ENCODE data around the gene GFOD1.
"Not testable (repeated sequence)": the region's sequence is repeated elsewhere in the genome, so short reads cannot be mapped to it uniquely, and the experiment has no call there.

The GFOD1 gene

GRCh38 chr6:13463941-13464340, 23.5 kb downstream of the GFOD1 start:
- TF ChIP-seq, protein P1, sequence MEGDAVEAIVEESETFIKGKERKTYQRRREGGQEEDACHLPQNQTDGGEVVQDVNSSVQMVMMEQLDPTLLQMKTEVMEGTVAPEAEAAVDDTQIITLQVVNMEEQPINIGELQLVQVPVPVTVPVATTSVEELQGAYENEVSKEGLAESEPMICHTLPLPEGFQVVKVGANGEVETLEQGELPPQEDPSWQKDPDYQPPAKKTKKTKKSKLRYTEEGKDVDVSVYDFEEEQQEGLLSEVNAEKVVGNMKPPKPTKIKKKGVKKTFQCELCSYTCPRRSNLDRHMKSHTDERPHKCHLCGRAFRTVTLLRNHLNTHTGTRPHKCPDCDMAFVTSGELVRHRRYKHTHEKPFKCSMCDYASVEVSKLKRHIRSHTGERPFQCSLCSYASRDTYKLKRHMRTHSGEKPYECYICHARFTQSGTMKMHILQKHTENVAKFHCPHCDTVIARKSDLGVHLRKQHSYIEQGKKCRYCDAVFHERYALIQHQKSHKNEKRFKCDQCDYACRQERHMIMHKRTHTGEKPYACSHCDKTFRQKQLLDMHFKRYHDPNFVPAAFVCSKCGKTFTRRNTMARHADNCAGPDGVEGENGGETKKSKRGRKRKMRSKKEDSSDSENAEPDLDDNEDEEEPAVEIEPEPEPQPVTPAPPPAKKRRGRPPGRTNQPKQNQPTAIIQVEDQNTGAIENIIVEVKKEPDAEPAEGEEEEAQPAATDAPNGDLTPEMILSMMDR (IDR thresholded peaks at IDR 0.05; ENCODE audit: insufficient read depth, missing control alignments): no peak
- DNase-seq (ENCODE audit: insufficient read length, low spot score) (no peak), FAIRE-seq (no peak)

GRCh38 chr6:13463328-13463717, 24.1 kb downstream of the GFOD1 start:
- no peak for FAIRE-seq
- DNase-seq (ENCODE audit: insufficient read length, low spot score): no peak
- TF ChIP-seq, protein P1 (IDR thresholded peaks at IDR 0.05; ENCODE audit: insufficient read depth, missing control alignments): no peak

- DNase-seq (ENCODE audit: insufficient read length, low spot score): no peak
- TF ChIP-seq, protein P1 (IDR thresholded peaks at IDR 0.05; ENCODE audit: insufficient read depth, missing control alignments): no peak
- no peak for FAIRE-seq
Measured at GRCh38 chr6:13462458-13463327, 24.7 kb downstream of the GFOD1 start.

- FAIRE-seq (no peak), DNase-seq (ENCODE audit: insufficient read length, low spot score) (no peak)
- TF ChIP-seq, protein P1 (IDR thresholded peaks at IDR 0.05; ENCODE audit: insufficient read depth, missing control alignments): no peak
Measured at GRCh38 chr6:13461805-13462204, 25.6 kb downstream of the GFOD1 start.

DNA sequence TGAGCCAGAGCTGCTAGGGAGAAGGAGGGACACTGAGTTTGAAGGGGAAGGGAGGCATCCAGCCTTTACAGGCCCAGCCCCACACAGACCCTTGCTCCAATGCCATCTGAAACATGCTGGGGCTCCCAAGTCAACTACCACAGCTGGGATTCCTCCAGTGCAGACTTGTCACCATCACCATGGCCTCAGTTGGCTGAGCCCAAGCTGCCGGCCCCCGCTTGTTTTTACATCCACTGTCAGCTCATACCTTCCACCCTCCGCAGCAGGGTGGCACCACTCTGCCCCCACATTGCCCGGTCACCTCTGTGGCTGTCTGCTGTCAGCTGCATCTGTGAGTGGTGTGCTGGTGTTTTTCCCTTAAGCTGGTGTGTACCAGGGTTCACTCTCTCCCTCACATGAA, 26.1 kb downstream of the GFOD1 start:
- no peak for FAIRE-seq
- no peak for DNase-seq (ENCODE audit: insufficient read length, low spot score)
- TF ChIP-seq, protein P1 (IDR thresholded peaks at IDR 0.05; ENCODE audit: insufficient read depth, missing control alignments): no peak

GRCh38 chr6:13460289-13460688, 27.1 kb downstream of the GFOD1 start:
- not testable (repeated sequence) for DNase-seq (ENCODE audit: insufficient read length, low spot score); FAIRE-seq

- FAIRE-seq (no peak), DNase-seq (ENCODE audit: insufficient read length, low spot score) (no peak)
- TF ChIP-seq, protein P1 (IDR thresholded peaks at IDR 0.05; ENCODE audit: insufficient read depth, missing control alignments): no peak
Measured at GRCh38 chr6:13457577-13457976, 29.8 kb downstream of the GFOD1 start.

Measured in D721Med (cell line).